CMK (cell line): ENCODE data around the gene GP1BB.

Source experiments
- DNase-seq: peaks from one replicate; pipeline ENCODE4 v3.0.0-alpha.2; 2010; ENCODE audit warnings: low read depth

Gene GP1BB

GRCh38 chr22:19766511-19767426, 43.4 kb downstream of the GP1BB start:
- DNase-seq, result no peak

GRCh38 chr22:19767427-19768341, 44.3 kb downstream of the GP1BB start:
- no peak for DNase-seq

- no peak for DNase-seq
Observed at GRCh38 chr22:19769393-19769715, 46.0 kb downstream of the GP1BB start.

GRCh38 chr22:19770349-19771220, 47.2 kb downstream of the GP1BB start:
- no peak for DNase-seq

GRCh38 chr22:19772422-19772672, 49.0 kb downstream of the GP1BB start:
- no peak for DNase-seq

GRCh38 chr22:19772673-19773469, 49.5 kb downstream of the GP1BB start:
- DNase-seq, result no peak

- no peak for DNase-seq
Observed at GRCh38 chr22:19773470-19774040, 50.2 kb downstream of the GP1BB start.
